Activated CD4-positive, alpha-beta T cell treated with anti-CD3 and anti-CD28 coated beads, Interleukin-2, Interleukin-6, amounts not matched to agents 100 ng/mL and 50 ng/mL, durations not matched to agents 16 hours and 8 hours (primary cell): ENCODE data around the gene DGKQ.
"Not testable (repeated sequence)": the region's sequence is repeated elsewhere in the genome, so short reads cannot be mapped to it uniquely, and the experiment has no call there.

Experiments used
- DNase-seq: peaks from one replicate; pipeline ENCODE4 v3.0.0-alpha.2; 2020

Gene DGKQ

GRCh38 chr4:1009542-1010394 is 36.4 kb upstream of the DGKQ start:
- peak; percentile 80 for DNase-seq

- no peak for DNase-seq
These were observed 35.6 kb upstream of the DGKQ start for GRCh38 chr4:1008840-1009541.

GRCh38 chr4:1006856-1007255 is 33.5 kb upstream of the DGKQ start:
- DNase-seq: no peak

- DNase-seq: no peak
These were observed 31.5 kb upstream of the DGKQ start for GRCh38 chr4:1004557-1005485.

- DNase-seq: no peak
These were observed 30.7 kb upstream of the DGKQ start for GRCh38 chr4:1004071-1004418.

- DNase-seq: no peak
These were observed 30.1 kb upstream of the DGKQ start for GRCh38 chr4:1003271-1004070.

GRCh38 chr4:1002631-1003251 is 29.4 kb upstream of the DGKQ start:
- DNase-seq: no peak

GRCh38 chr4:1002131-1002630 is 28.8 kb upstream of the DGKQ start:
- DNase-seq: no peak

GRCh38 chr4:1001561-1002130 is 28.3 kb upstream of the DGKQ start:
- no peak for DNase-seq

GRCh38 chr4:1000686-1001260 is 27.4 kb upstream of the DGKQ start:
- no peak for DNase-seq

GRCh38 chr4:999882-1000425 is 26.6 kb upstream of the DGKQ start:
- DNase-seq: no peak

GRCh38 chr4:999240-999863 is 26.0 kb upstream of the DGKQ start:
- not testable (repeated sequence) for DNase-seq

- DNase-seq: no peak
These were observed 24.8 kb upstream of the DGKQ start for GRCh38 chr4:998096-998691.

GRCh38 chr4:997375-998071 is 24.2 kb upstream of the DGKQ start:
- no peak for DNase-seq

GRCh38 chr4:996997-997374 is 23.6 kb upstream of the DGKQ start:
- no peak for DNase-seq

GRCh38 chr4:996030-996996 is 22.9 kb upstream of the DGKQ start:
- DNase-seq: no peak

- DNase-seq: no peak
These were observed 22.1 kb upstream of the DGKQ start for GRCh38 chr4:995311-996026.
